ENCODE measurements around the gene RC3H2.
"Not testable (repeated sequence)": the region's sequence is repeated elsewhere in the genome, so short reads cannot be mapped to it uniquely, and the experiment has no call there.

Gene RC3H2

DNA sequence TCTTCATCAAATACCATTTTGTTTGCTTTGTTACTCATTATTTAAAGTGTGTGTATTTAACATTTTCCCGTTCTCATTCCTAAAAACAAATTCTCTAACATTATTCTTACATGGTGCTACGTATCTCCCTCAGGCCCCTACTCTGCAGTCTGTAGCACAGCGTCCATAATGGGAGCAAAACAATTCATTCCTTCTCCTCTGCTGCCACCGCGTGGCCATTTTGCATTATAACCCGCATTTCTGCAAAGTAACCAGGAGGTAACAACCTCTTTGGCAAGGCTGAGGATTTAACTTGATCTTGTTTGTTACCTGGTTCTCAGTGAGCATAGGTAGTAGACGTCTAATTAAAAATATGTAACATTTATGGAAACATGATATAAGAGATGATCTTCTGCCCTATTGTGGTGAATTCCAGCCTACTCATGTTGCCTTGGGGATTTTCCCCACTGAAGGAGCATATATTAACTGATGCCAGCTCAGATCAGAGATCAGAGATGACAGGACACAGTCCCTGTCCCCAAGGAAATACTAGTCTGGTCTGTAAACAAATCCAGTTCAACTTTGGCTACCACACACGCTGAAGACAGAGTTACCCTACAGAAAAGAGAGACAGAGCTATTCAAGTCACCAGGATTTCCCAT is 94.7 kb downstream of the RC3H2 start:
- H3K4me3 ChIP-seq (ENCODE audit: low read depth, low read length) = no peak overlapping the region

DNA sequence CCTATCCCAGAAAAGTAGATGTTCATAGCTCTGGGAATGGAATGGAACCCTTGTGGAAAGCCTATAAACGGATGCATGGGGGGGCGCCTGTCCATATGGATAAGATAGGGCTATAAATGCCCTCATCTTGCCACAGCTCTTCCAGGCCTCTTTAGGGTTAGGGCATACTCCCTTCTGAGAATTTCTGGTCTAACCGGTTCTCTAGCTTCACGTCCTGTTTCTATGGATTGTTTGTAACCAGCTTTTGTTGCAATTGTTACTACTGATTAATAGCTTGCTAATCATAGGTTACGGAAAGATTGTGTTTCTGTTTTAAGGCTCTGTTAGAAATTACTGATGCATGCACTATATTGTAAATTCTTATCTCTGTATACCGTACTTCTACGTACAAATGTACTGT is 95.9 kb downstream of the RC3H2 start:
- H3K4me3 ChIP-seq (ENCODE audit: low read depth, low read length) = not testable (repeated sequence)

- H3K4me3 ChIP-seq (ENCODE audit: low read depth, low read length) = no peak overlapping the region
Observed at GRCh38 chr9:122808141-122808540, 97.0 kb downstream of the RC3H2 start.

GRCh38 chr9:122807271-122807900 is 97.8 kb downstream of the RC3H2 start:
- H3K4me3 ChIP-seq (ENCODE audit: low read depth, low read length) = no peak overlapping the region

DNA sequence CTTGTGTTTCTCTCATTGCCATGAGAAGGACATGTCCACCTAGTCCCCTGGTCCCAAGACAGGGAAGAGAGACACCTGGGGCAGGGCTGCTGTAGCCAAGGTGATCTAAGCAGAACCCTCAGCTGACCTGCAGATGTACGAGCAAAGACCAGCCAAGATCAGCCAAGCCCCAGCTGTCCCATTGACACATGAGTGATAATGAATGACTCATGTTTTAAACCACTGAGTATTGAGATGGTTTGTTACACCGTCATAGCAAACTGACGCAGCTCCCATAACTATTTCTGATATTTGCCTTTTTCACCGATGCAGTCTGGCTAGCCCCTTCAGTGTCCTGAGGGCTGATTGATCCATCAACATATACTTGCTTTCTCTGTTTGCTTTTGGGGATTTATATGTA is 98.5 kb downstream of the RC3H2 start:
- no peak overlapping the region for H3K4me3 ChIP-seq (ENCODE audit: low read depth, low read length)

GRCh38 chr9:122800066-122801060 is 104.8 kb downstream of the RC3H2 start, which contains the start of gene OR1K1:
Gene OR1K1 (plus strand): TSS chr9:122800123. CDS start chr9:122800123, 0 bp downstream.
- H3K4me3 ChIP-seq (ENCODE audit: low read depth, low read length) = no peak within 1 kb of the TSS

DNA sequence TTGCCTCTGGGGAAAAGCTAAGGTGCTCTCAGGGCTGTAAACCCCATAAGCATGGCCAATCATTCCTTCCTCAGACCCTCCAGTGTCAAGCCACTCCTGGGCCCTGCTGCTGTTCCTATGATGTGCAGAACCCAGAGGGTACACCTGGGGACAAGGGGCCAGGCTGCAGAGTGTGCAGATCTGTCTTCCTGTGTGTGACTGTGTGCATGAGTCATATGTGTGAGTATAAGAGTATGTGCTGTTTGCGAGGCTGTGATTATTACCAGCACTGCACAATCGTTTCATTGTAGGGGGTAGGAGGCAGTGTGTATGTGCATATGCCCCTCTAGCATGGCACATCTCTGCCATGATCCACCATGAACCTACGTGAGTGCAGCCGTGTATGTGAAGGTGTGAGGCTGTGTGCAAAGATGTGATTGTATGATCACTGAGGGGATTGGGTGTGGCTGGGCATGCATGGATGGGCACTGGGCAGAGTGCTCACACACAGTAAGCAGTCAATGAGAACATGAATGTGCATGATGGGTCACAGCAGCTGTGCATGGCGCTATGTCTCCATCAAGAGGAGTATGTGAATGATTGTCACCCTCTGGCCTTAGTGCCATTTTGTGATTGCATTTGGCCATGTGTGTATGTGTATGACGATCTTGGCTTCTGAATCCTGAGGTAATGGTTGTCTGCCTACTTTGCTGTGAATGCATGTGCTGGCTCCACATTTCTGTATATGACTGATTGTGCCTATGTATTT is 107.7 kb downstream of the RC3H2 start:
- no peak overlapping the region for H3K4me3 ChIP-seq (ENCODE audit: low read depth, low read length)

Measured in iPS-11a (cell line).